Right lobe of liver (tissue), 4 donors: ENCODE data around the gene WDR27.

Experiments used
- CTCF ChIP-seq, 4 donors: fragments of 200-600 bp in 3 of 4; fragments of 450-650 bp in 1 of 4; IDR thresholded peaks; one replicate each; pipeline versions ENCODE4 v1.5.1 to v1.8.0; 2016 to 2022; ENCODE audit warnings: antibody characterized with exemption in 4 of 4, mild to moderate bottlenecking in 2 of 4
- POLR2A ChIP-seq: fragments of 450-650 bp; IDR thresholded peaks from one replicate; pipeline ENCODE4 v1.6.1; 2017; ENCODE audit warnings: antibody characterized with exemption, mild to moderate bottlenecking
- donor health status: DM: no; HTN: no; CAD: no.
- donor health status: DM: no; HTN: no; CAD: no.
- donor health status: DM: no; HTN: yes; CAD: no.

DNA sequence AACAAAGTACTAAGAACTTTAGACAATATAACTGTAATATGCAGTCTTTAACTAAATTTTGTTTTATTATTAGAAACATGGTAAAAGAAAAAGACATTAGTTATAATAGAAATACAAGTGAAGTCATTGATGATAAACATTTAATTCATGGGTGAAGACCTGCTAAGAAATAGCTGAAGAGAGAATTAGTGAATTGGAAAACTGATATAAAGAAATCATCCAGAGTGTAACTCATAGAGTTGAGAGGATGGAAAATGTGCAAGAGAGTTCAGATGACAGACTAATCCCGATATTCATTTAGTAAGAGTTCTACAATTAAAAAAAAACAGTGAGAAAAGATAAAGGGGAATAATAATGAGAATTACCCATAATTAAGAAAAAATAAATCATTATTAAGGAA, 227.5 kb downstream of the WDR27 start:
- TF ChIP-seq CTCF (IDR thresholded peaks at IDR 0.05) (no peak), POLR2A (no peak)
